ENCODE results near the gene HMGN4.

HMGN4 gene

GRCh38 chr6:26594730-26595632 lies 56.8 kb downstream of the HMGN4 start:
- H3K4me3 ChIP-seq (replicated peaks; ENCODE audit: insufficient read depth, low read length): peak overlapping the region; percentile 52; the same call in 1 of the 2 replicates

GRCh38 chr6:26595669-26596269 lies 57.6 kb downstream of the HMGN4 start:
- Histone ChIP-seq H3K4me3 (replicated peaks; ENCODE audit: insufficient read depth, low read length) (peak overlapping the region; percentile 52), H3K27me3 (ENCODE audit: insufficient read depth, poor library complexity, severe bottlenecking) (no peaks in the 10 kb centered on the region), H3K27ac (replicated peaks) (peak overlapping the region; percentile 91)
- TF ChIP-seq GABPA (IDR thresholded peaks at IDR 0.05; ENCODE audit: low read depth) (no peak), CTCF (IDR thresholded peaks at IDR 0.05; ENCODE audit: insufficient read depth, low read length) (peak; percentile 57)
- DNase-seq (ENCODE audit: low read depth in 1 of 2, low spot score in 1 of 2): peak; percentile 82 to 90

More at GRCh38 chr6:26594730-26595632, 56.8 kb downstream of the HMGN4 start:
- no peaks in the 10 kb centered on the region for H3K27me3 ChIP-seq (ENCODE audit: insufficient read depth, poor library complexity, severe bottlenecking)
- TF ChIP-seq CTCF (IDR thresholded peaks at IDR 0.05; ENCODE audit: insufficient read depth, low read length) (no peak), POLR2AphosphoS5 (IDR thresholded peaks at IDR 0.05; ENCODE audit: low read depth) (no peak), SPI1 (IDR thresholded peaks at IDR 0.05; ENCODE audit: borderline replicate concordance, low read depth) (no peak), REST (IDR thresholded peaks at IDR 0.05; ENCODE audit: insufficient replicate concordance, low read depth) (no peak), GABPA (IDR thresholded peaks at IDR 0.05; ENCODE audit: low read depth) (no peak)
- no peak for DNase-seq (ENCODE audit: low read depth in 1 of 2, low spot score in 1 of 2)
- H3K27ac ChIP-seq (replicated peaks): no peak overlapping the region
